IMR-90 (cell line): ENCODE measurements around the gene SPC25. TPM values are rescaled to one million over a fixed set of nuclear protein-coding genes. Genes with fewer than 3 reads are reported as not detected.

Experiments
- ATAC-seq: fragments of 200-7000 bp; cut with Tn5 transposase; 2 replicates; pipeline ENCODE4 v1.9.1; 2020; ENCODE audit warnings: low read depth, mild to moderate bottlenecking, moderate library complexity
- BruUV-seq: library from RNA; stranded (reverse); fragments of 400-500 nt; replicated peaks from 2 replicates; lab custom pipeline; 2021; lab: Mats Ljungman, UMichigan
- CTCF ChIA-PET: fragments of 300-600 bp; formaldehyde crosslinking; extraction: SDS; loops from one replicate; lab custom pipeline; 2021; ENCODE audit warnings: antibody characterized with exemption; lab: Yijun Ruan, JAX
- POLR2A ChIA-PET: fragments of 300-600 bp; sonication (Branson Sonifier 250); formaldehyde crosslinking; loops from one replicate; lab custom pipeline; 2022; ENCODE audit warnings: antibody characterized with exemption; ENCODE audit not compliant: unreplicated experiment; lab: Charles Lee
- DNase-seq: peaks from one replicate; pipeline ENCODE4 v3.0.0; 2013
- H2AFZ ChIP-seq: replicated peaks from 2 replicates; pipeline ENCODE3; 2013; ENCODE audit warnings: low read length, mild to moderate bottlenecking; ENCODE audit not compliant: poor library complexity
- H2AK5ac ChIP-seq: 2 replicates; pipeline ENCODE4 v1.6.1; 2013; ENCODE audit warnings: low read depth, low read length, inconsistent platforms
- H2AK9ac ChIP-seq: replicated peaks from 2 replicates; pipeline ENCODE3; 2013; ENCODE audit warnings: mild to moderate bottlenecking, low read depth, low read length, moderate library complexity; ENCODE audit not compliant: poor library complexity
- H2BK120ac ChIP-seq: 2 replicates; pipeline ENCODE4 v1.6.1; 2013; ENCODE audit warnings: low read depth, low read length, inconsistent platforms
- H2BK15ac ChIP-seq: 3 replicates; pipeline ENCODE4 v1.6.1; 2013; ENCODE audit warnings: low read depth, low read length, inconsistent platforms
- H2BK20ac ChIP-seq: 2 replicates; pipeline ENCODE4 v1.6.1; 2013; ENCODE audit warnings: low read depth, mild to moderate bottlenecking, inconsistent platforms, low read length, moderate library complexity
- H2BK5ac ChIP-seq: 2 replicates; pipeline ENCODE4 v1.6.1; 2013; ENCODE audit warnings: mild to moderate bottlenecking, low read depth, low read length, inconsistent platforms; ENCODE audit not compliant: poor library complexity, severe bottlenecking
- H3K14ac ChIP-seq: replicated peaks from 2 replicates; pipeline ENCODE4 v1.6.1; 2013; ENCODE audit warnings: low read depth, low read length, inconsistent platforms
- H3K18ac ChIP-seq: 2 replicates; pipeline ENCODE4 v1.6.1; 2013; ENCODE audit warnings: low read depth, low read length, control low read depth
- H3K23ac ChIP-seq: 2 replicates; pipeline ENCODE4 v1.6.1; 2013; ENCODE audit warnings: low read depth, low read length, inconsistent platforms
- H3K27ac ChIP-seq: 2 replicates; pipeline ENCODE4 v1.5.1; 2013; ENCODE audit warnings: mild to moderate bottlenecking, control low read depth, low read length; ENCODE audit not compliant: insufficient read depth
- H3K27me3 ChIP-seq: 2 replicates; pipeline ENCODE4 v1.6.1; 2013; ENCODE audit warnings: low read length; ENCODE audit not compliant: control insufficient read depth, insufficient read depth
- H3K36me3 ChIP-seq: 2 replicates; pipeline ENCODE4 v1.6.1; 2013; ENCODE audit warnings: low read length, mixed read lengths; ENCODE audit not compliant: control insufficient read depth, insufficient read depth
- H3K4ac ChIP-seq: 2 replicates; pipeline ENCODE4 v1.6.1; 2013; ENCODE audit warnings: low read depth, low read length, inconsistent platforms
- H3K4me1 ChIP-seq: 2 replicates; pipeline ENCODE4 v1.6.1; 2013; ENCODE audit warnings: low read length, mixed read lengths; ENCODE audit not compliant: control insufficient read depth, insufficient read depth
- H3K4me2 ChIP-seq: 2 replicates; pipeline ENCODE4 v1.6.1; 2013; ENCODE audit warnings: low read depth, mild to moderate bottlenecking, control low read depth, low read length, moderate library complexity
- H3K4me3 ChIP-seq: 2 replicates; pipeline ENCODE4 v1.5.1; 2013; ENCODE audit warnings: low read depth, mild to moderate bottlenecking, control low read depth, low read length, moderate library complexity; ENCODE audit not compliant: insufficient read depth
- H3K56ac ChIP-seq: 2 replicates; pipeline ENCODE4 v1.6.1; 2013; ENCODE audit warnings: low read length, inconsistent platforms; ENCODE audit not compliant: insufficient read depth; ENCODE audit errors: extremely low read depth
- H3K79me1 ChIP-seq, 2 experiments: 2 replicates each; pipeline ENCODE4 v1.6.1; 2013; ENCODE audit warnings: low read length in 2 of 2, inconsistent platforms in 1 of 2, low read depth in 1 of 2
- H3K9ac ChIP-seq: 2 replicates; pipeline ENCODE4 v1.6.1; 2013; ENCODE audit warnings: low read depth, low read length, control low read depth
- H3K9me1 ChIP-seq: 2 replicates; pipeline ENCODE4 v1.6.1; 2013; ENCODE audit warnings: low read length, inconsistent platforms; ENCODE audit not compliant: insufficient read depth
- H3K9me3 ChIP-seq: 2 replicates; pipeline ENCODE4 v1.6.1; 2013; ENCODE audit warnings: low read length; ENCODE audit not compliant: control insufficient read depth, insufficient read depth
- H4K20me1 ChIP-seq: 2 replicates; pipeline ENCODE4 v1.6.1; 2013; ENCODE audit warnings: low read length, inconsistent platforms; ENCODE audit not compliant: insufficient read depth
- H4K5ac ChIP-seq: 2 replicates; pipeline ENCODE4 v1.6.1; 2013; ENCODE audit warnings: mild to moderate bottlenecking, low read depth, low read length, control low read depth
- H4K8ac ChIP-seq, 2 experiments: 2 replicates each; pipeline ENCODE4 v1.6.1; 2013; ENCODE audit warnings: low read depth in 2 of 2, low read length in 2 of 2, control low read depth in 1 of 2, inconsistent platforms in 1 of 2
- H4K91ac ChIP-seq: 2 replicates; pipeline ENCODE4 v1.6.1; 2013; ENCODE audit warnings: low read depth, low read length, inconsistent platforms; ENCODE audit not compliant: insufficient read depth
- CEBPB ChIP-seq: IDR thresholded peaks from 2 replicates; pipeline ENCODE4 v1.6.1; 2012; ENCODE audit warnings: low read depth, low read length, improper control_type of control experiment
- POLR2A ChIP-seq: IDR thresholded peaks from 2 replicates; pipeline ENCODE4 v1.6.1; 2012; ENCODE audit warnings: mild to moderate bottlenecking, low read depth, low read length
- RFX5 ChIP-seq: IDR thresholded peaks from 2 replicates; pipeline ENCODE4 v1.8.0; 2012; ENCODE audit warnings: low read depth, mild to moderate bottlenecking, low read length, moderate library complexity
- WGBS, 2 experiments: methylation state at CpG; one replicate each; pipeline versions ENCODE4 v1.1.5 to v1.1.7; 2013; ENCODE audit warnings: missing lambda C conversion rate in 2 of 2; ENCODE audit not compliant: insufficient read length in 1 of 2; ENCODE audit errors: extremely low coverage in 2 of 2; 5-methylcytosine and 5-hydroxymethylcytosine counted together
- dilution Hi-C: fragments of 300-500 bp; cut with HindIII; formaldehyde crosslinking; loops from one replicate; pipeline ENCODE4 v1.14.3; 2018; ENCODE audit warnings: low sequenced_read_pairs; ENCODE audit not compliant: unreplicated experiment
- in situ Hi-C: fragments of 300-500 bp; cut with MboI; formaldehyde crosslinking; loops from 3 replicates; pipeline ENCODE4 v1.14.3; 2019; ENCODE audit warnings: low sequenced_read_pairs, inconsistent platforms, mixed read lengths
- intact Hi-C: fragments of 100-400 bp; cut with micrococcal nuclease; formaldehyde crosslinking; loops from 2 replicates; pipeline ENCODE4 v1.10.0; 2022
- polyA plus RNA-seq, 3 experiments: library from polyadenylated mRNA; depleted of rRNA; stranded (reverse); fragments of >200 nt; gene quantifications; 2 replicates each; pipeline ENCODE4 v1.2.3, GENCODE V29; 2012; ENCODE audit warnings: low replicate concordance in 1 of 3
- total RNA-seq: library from RNA; depleted of rRNA; stranded (reverse); fragments of >200 nt; gene quantifications from 2 replicates; pipeline ENCODE4 v1.2.3, GENCODE V29; 2012

SPC25 gene
- total and polyA plus RNA-seq, 2 of the 4 experiments (the other 2 are of a cell fraction) = 2.0 to 7.1 TPM

DNA sequence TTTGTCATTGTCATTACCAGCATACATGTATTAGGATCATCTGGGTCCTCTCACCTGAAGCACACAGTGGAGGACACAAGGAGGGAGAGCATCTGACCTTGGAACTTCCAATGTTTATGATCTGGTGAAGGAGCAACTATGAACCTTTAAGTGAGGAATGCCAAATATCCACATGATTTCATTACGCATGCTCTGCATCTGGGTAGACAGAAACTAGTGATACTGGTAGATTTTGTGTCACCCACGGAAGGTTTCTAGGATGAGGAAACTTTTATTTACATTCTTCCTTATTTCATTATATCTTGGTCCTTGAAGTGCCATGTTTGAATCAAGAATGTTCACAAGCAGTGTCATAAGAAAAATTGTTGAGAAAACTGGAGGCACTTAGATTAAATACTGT is 32.1 kb downstream of the SPC25 start:
- Histone ChIP-seq H4K8ac (no peak overlapping the region), H4K5ac (no peak overlapping the region), H2BK120ac (no peak overlapping the region), H4K20me1 (no peaks in the 10 kb centered on the region), H3K79me1 (no peaks in the 10 kb centered on the region), H3K27ac (no peak overlapping the region), H4K91ac (no peak overlapping the region), H3K23ac (no peak overlapping the region), H3K9me1 (no peaks in the 10 kb centered on the region), H3K18ac (no peak overlapping the region), H2BK20ac (no peak overlapping the region), H3K56ac (no peak overlapping the region), H2BK15ac (no peak overlapping the region), H3K4me2 (no peak overlapping the region), H3K4me1 (peaks cover 1% of the 10 kb centered on the region; the same call in 1 of the 2 replicates), H3K9ac (no peak overlapping the region), H2AFZ (no peak overlapping the region), H2AK5ac (no peak overlapping the region), H2AK9ac (no peak overlapping the region), H3K4me3 (no peak overlapping the region), H3K4ac (no peak overlapping the region), H3K14ac (no peak overlapping the region), H3K27me3 (no peaks in the 10 kb centered on the region), H2BK5ac (no peak overlapping the region), H3K9me3 (no peaks in the 10 kb centered on the region), H3K36me3 (no peaks in the 10 kb centered on the region)
- whole genome bisulfite sequencing, 2 experiments = no CpG with 5 or more reads among the region's 2 CpGs
- intact Hi-C loops (no loop called here), in situ Hi-C loops (no loop called here), dilution Hi-C loops (no loop called here)
- DNase-seq = peak; percentile 50
- peak; percentile 48 for ATAC-seq
- ChIA-PET CTCF (no interaction called here), POLR2A (no interaction called here)
- TF ChIP-seq RFX5 (no peak), POLR2A (no peak), CEBPB (no peak)
- no TSS peak for BruUV-seq
